Measurements from ENCODE around the gene NAV1. TPM values are rescaled to one million over a fixed set of nuclear protein-coding genes. Genes with fewer than 3 reads are reported as not detected.

Gene NAV1
- total RNA-seq, 1 experiment from 2014 or later = 45.3 TPM

DNA sequence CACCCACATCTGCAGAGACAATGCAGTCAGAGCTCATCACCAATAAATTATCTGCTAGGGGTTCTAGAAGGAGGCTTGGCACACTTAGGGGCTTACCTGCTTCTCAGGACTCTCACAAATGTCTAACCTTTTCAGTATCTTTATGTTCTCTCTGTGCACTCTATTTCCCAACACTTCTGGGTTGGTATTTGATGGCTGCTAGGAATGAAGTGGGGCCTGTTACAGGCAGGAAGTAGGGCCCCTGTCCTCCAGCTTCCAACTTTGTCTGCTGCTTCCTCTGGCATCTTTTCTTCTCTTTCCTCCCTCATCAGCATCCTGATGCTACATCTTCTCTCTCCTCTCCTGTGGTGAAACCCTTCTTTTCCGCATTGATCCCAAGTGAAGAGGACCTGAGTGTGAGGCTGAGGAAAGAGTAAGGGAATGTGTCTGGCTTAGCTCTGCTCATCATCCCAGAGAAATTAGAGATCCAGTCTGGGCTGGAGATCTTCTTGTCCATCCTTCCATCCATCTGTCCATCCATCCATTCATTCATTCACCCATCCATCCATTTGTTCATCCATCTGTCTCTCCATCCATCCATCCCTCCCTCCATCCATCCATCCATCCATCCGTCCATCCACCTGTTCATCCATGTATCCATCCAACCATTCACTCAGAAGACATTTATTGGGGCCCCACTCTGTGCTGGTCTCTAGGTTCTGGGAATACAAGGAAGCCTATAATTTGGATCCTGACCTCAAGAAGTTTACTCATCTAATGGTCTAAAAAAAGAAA lies 29.1 kb upstream of the NAV1 start:
- ChIA-PET CTCF (interaction anchor here (0.6 kb wide), 1 partner anchor 74 kb away, joined by 3 read pairs; no protein-coding TSS in a partner anchor), POLR2A (ENCODE audit: unreplicated experiment) (interaction anchor here (0.6 kb wide), 1 partner anchor 20 kb away, joined by 5 read pairs; no protein-coding TSS in a partner anchor)
- no peak for DNase-seq
- BruUV-seq (replicated peaks) = no TSS peak
- Histone ChIP-seq H3K27ac (no peak overlapping the region), H3K79me2 (ENCODE audit: low read depth) (no peaks in the 10 kb centered on the region), H3K36me3 (ENCODE audit: low read depth) (no peaks in the 10 kb centered on the region), H4K20me1 (ENCODE audit: insufficient read depth) (no peaks in the 10 kb centered on the region), H3K27me3 (ENCODE audit: insufficient read depth, low read depth) (no peaks in the 10 kb centered on the region), H3K9me2 (ENCODE audit: insufficient read depth) (no peaks in the 10 kb centered on the region), H3F3A (ENCODE audit: insufficient read depth, low read depth) (peaks cover 45% of the 10 kb centered on the region), H3K4me2 (no peak overlapping the region), H3K4me1 (replicated peaks; ENCODE audit: insufficient read depth) (peaks cover 44% of the 10 kb centered on the region), H2AFZ (no peak overlapping the region), H3K9me3 (ENCODE audit: insufficient read depth, low read depth) (no peaks in the 10 kb centered on the region), H3K4me3 (no peak overlapping the region)
- intact Hi-C loops (cut with micrococcal nuclease; ENCODE audit: unreplicated experiment) = no loop called here
- TF ChIP-seq EZH2 (IDR thresholded peaks at IDR 0.05; ENCODE audit: low read depth) = no peak
- TF ChIP-seq, protein P1, sequence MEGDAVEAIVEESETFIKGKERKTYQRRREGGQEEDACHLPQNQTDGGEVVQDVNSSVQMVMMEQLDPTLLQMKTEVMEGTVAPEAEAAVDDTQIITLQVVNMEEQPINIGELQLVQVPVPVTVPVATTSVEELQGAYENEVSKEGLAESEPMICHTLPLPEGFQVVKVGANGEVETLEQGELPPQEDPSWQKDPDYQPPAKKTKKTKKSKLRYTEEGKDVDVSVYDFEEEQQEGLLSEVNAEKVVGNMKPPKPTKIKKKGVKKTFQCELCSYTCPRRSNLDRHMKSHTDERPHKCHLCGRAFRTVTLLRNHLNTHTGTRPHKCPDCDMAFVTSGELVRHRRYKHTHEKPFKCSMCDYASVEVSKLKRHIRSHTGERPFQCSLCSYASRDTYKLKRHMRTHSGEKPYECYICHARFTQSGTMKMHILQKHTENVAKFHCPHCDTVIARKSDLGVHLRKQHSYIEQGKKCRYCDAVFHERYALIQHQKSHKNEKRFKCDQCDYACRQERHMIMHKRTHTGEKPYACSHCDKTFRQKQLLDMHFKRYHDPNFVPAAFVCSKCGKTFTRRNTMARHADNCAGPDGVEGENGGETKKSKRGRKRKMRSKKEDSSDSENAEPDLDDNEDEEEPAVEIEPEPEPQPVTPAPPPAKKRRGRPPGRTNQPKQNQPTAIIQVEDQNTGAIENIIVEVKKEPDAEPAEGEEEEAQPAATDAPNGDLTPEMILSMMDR (conservative IDR thresholded peaks at IDR 0.05) = no peak

DNA sequence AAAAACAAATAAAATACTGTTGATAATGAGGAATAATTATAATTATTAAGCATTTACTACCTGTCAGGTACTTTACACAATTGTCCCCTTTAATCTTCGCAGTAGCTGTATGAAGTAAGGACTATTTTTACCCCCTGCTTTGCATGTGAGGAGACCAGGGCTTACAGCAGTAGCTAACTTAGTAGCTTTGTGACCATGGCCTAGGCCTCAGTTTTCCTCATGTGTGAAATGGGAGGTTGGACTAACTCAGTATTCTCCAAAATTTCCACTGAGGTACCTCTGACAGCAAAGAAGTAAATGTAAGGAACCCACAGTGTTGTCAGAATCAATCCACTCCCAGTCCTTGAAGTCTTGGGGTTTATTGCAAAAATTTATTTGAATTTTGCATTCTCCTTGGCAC lies 28.2 kb upstream of the NAV1 start:
- Histone ChIP-seq H3K79me2 (ENCODE audit: low read depth) (no peaks in the 10 kb centered on the region), H3K27me3 (ENCODE audit: insufficient read depth, low read depth) (no peaks in the 10 kb centered on the region), H3F3A (ENCODE audit: insufficient read depth, low read depth) (peaks cover 46% of the 10 kb centered on the region), H3K4me3 (no peak overlapping the region), H4K20me1 (ENCODE audit: insufficient read depth) (no peaks in the 10 kb centered on the region), H3K36me3 (ENCODE audit: low read depth) (no peaks in the 10 kb centered on the region), H2AFZ (no peak overlapping the region), H3K9me3 (ENCODE audit: insufficient read depth, low read depth) (no peaks in the 10 kb centered on the region), H3K9me2 (ENCODE audit: insufficient read depth) (no peaks in the 10 kb centered on the region), H3K4me2 (no peak overlapping the region), H3K27ac (no peak overlapping the region), H3K4me1 (replicated peaks; ENCODE audit: insufficient read depth) (peaks cover 46% of the 10 kb centered on the region)
- intact Hi-C loops (cut with micrococcal nuclease; ENCODE audit: unreplicated experiment) = no loop called here
- POLR2A ChIA-PET (ENCODE audit: unreplicated experiment) = interaction anchor here (0.6 kb wide), 1 partner anchor 21 kb away, joined by 5 read pairs; no protein-coding TSS in a partner anchor
- TF ChIP-seq EZH2 (IDR thresholded peaks at IDR 0.05; ENCODE audit: low read depth) = no peak
- TF ChIP-seq, protein P1 (conservative IDR thresholded peaks at IDR 0.05) = no peak
- CTCF ChIA-PET = interaction anchor here (1.5 kb wide), 1 partner anchor 29 kb away, joined by 8 read pairs; no protein-coding TSS in a partner anchor
- DNase-seq = no peak
- BruUV-seq (replicated peaks) = no TSS peak

DNA sequence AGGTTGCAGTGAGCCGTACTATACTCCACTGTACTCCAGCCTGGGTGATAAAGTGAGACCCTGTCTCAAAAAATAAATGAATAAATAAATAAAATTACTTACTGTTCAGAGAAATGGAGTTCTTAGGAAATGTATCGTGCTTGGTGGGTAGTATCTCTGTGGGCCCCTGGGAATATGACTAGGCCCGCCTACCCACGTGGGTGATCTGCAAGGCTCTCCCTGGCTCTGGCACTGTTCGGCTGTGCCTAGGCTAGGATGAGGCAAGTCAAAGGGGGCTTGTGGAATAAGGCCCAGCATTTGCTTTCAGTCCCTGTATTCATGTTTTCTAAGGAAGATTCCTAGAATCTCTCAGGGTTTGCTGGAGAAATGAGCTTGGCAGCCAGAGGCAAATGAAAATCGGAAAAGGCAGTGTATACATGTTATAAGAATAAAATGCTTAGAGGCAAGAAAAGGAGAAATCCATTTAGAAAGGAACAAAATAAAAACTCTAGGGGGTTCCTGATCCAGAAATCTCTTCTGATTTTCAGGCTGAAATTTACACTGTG lies 27.5 kb upstream of the NAV1 start:
- ChIA-PET CTCF (interaction anchor here (0.6 to 5.0 kb wide), 8 partner anchors 9 to 76 kb away, joined by 3 to 74 read pairs (median 7); no protein-coding TSS in a partner anchor), POLR2A (ENCODE audit: unreplicated experiment) (no interaction called here)
- Histone ChIP-seq H3K9me2 (ENCODE audit: insufficient read depth) (no peaks in the 10 kb centered on the region), H3K36me3 (ENCODE audit: low read depth) (no peaks in the 10 kb centered on the region), H2AFZ (no peak overlapping the region), H3K79me2 (ENCODE audit: low read depth) (no peaks in the 10 kb centered on the region), H3K4me2 (no peak overlapping the region), H3K27ac (no peak overlapping the region), H3K9me3 (ENCODE audit: insufficient read depth, low read depth) (no peaks in the 10 kb centered on the region), H4K20me1 (ENCODE audit: insufficient read depth) (no peaks in the 10 kb centered on the region), H3K4me3 (no peak overlapping the region), H3K4me1 (replicated peaks; ENCODE audit: insufficient read depth) (peaks cover 46% of the 10 kb centered on the region), H3K27me3 (ENCODE audit: insufficient read depth, low read depth) (no peaks in the 10 kb centered on the region), H3F3A (ENCODE audit: insufficient read depth, low read depth) (peaks cover 45% of the 10 kb centered on the region)
- BruUV-seq (replicated peaks) = no TSS peak
- intact Hi-C loops (cut with micrococcal nuclease; ENCODE audit: unreplicated experiment) = no loop called here
- DNase-seq = no peak
- TF ChIP-seq, protein P1 (conservative IDR thresholded peaks at IDR 0.05) = no peak; the same call in 1 of the 2 replicates
- no peak for TF ChIP-seq EZH2 (IDR thresholded peaks at IDR 0.05; ENCODE audit: low read depth)
